Measurements from ENCODE around the gene SREBF1.

SREBF1 gene
- total RNA-seq = 17.0 to 146 (median 62.7) reads per million in 17 experiments

GRCh38 chr17:17836818-17837379 is at the start of gene SREBF1:
Gene SREBF1, minus strand, starts transcription at chr17:17836986. Its CDS starts 169 bp downstream, at chr17:17836817.
- peak; percentile 66 to 90 (median 79) for DNase-seq

GRCh38 chr17:17886226-17886625 is 49.4 kb upstream of the SREBF1 start:
- no peak for DNase-seq

GRCh38 chr17:17884391-17885357 is 47.9 kb upstream of the SREBF1 start:
- DNase-seq = no peak

GRCh38 chr17:17883801-17884200 is 47.0 kb upstream of the SREBF1 start:
- no peak for DNase-seq

- DNase-seq = no peak
Observed at GRCh38 chr17:17882082-17882581, 45.3 kb upstream of the SREBF1 start.

- DNase-seq = peak; percentile 17 to 71 (median 57)
Observed at GRCh38 chr17:17880577-17881196, 43.9 kb upstream of the SREBF1 start.

- DNase-seq = no peak
Observed at GRCh38 chr17:17877529-17878358, 41.0 kb upstream of the SREBF1 start.

- no peak for DNase-seq
Observed at GRCh38 chr17:17876959-17877528, 40.3 kb upstream of the SREBF1 start.

- DNase-seq = no peak
Observed at GRCh38 chr17:17874478-17874877, 37.7 kb upstream of the SREBF1 start.

- DNase-seq = no peak
Observed at GRCh38 chr17:17873450-17873991, 36.7 kb upstream of the SREBF1 start.

GRCh38 chr17:17872547-17873345 is 36.0 kb upstream of the SREBF1 start:
- DNase-seq = no peak

- DNase-seq = no peak
Observed at GRCh38 chr17:17871913-17872312, 35.1 kb upstream of the SREBF1 start.

- DNase-seq = no peak
Observed at GRCh38 chr17:17870247-17870646, 33.5 kb upstream of the SREBF1 start.

- DNase-seq = no peak
Observed at GRCh38 chr17:17868641-17869522, 32.1 kb upstream of the SREBF1 start.

- DNase-seq = no peak
Observed at GRCh38 chr17:17866897-17867296, 30.1 kb upstream of the SREBF1 start.

- DNase-seq = no peak
Observed at GRCh38 chr17:17866425-17866824, 29.6 kb upstream of the SREBF1 start.

- DNase-seq = no peak
Observed at GRCh38 chr17:17865035-17865434, 28.2 kb upstream of the SREBF1 start.

- DNase-seq = no peak
Observed at GRCh38 chr17:17860766-17861107, 24.0 kb upstream of the SREBF1 start.

- peak; percentile 62 to 81 (median 75) for DNase-seq
Observed at GRCh38 chr17:17859909-17860765, 23.4 kb upstream of the SREBF1 start.
